Fibroblast of lung (primary cell): ENCODE results near the gene CSNK1G2. TPM values are rescaled to one million over a fixed set of nuclear protein-coding genes. Genes with fewer than 3 reads are reported as not detected.

Experiments used
- DNase-seq, 2 donors: peaks; one replicate each; pipeline versions ENCODE4 v3.0.0 to v3.0.0-alpha.2; 2010; ENCODE audit warnings: low read depth in 2 of 2
- H2AFZ ChIP-seq: 2 replicates; pipeline ENCODE4 v1.5.1; 2012; ENCODE audit warnings: low read length, control low read depth, inconsistent platforms
- H3K27ac ChIP-seq: 2 replicates; pipeline ENCODE4 v1.5.1; 2011; ENCODE audit warnings: low read length, control low read depth; ENCODE audit not compliant: insufficient read depth
- H3K27me3 ChIP-seq: 2 replicates; pipeline ENCODE4 v1.5.1; 2011; ENCODE audit warnings: mild to moderate bottlenecking, low read length; ENCODE audit not compliant: control insufficient read depth, insufficient read depth
- H3K36me3 ChIP-seq: 2 replicates; pipeline ENCODE4 v1.5.1; 2011; ENCODE audit warnings: low read length; ENCODE audit not compliant: control insufficient read depth, insufficient read depth
- H3K4me1 ChIP-seq: 2 replicates; pipeline ENCODE4 v1.5.1; 2011; ENCODE audit warnings: low read length; ENCODE audit not compliant: control insufficient read depth, insufficient read depth; ENCODE audit errors: extremely low read depth
- H3K4me2 ChIP-seq: 2 replicates; pipeline ENCODE4 v1.5.1; 2011; ENCODE audit warnings: low read length, control low read depth; ENCODE audit not compliant: insufficient read depth; ENCODE audit errors: extremely low read depth
- H3K4me3 ChIP-seq, 4 experiments: fragments of 200-600 bp in 1 of 4; sonication (generic) in 1 of 4; replicated peaks in 1 of 4; 2 replicates each; pipeline ENCODE4 v1.5.1; 2011 to 2016; ENCODE audit warnings: low read length in 4 of 4, low read depth in 3 of 4, mild to moderate bottlenecking in 3 of 4, control low read depth in 2 of 4, inconsistent platforms in 1 of 4, mixed read lengths in 1 of 4; ENCODE audit not compliant: insufficient read depth in 1 of 4; ENCODE audit errors: control extremely low read depth in 1 of 4
- H3K79me2 ChIP-seq: 2 replicates; pipeline ENCODE4 v1.5.1; 2012; ENCODE audit warnings: mild to moderate bottlenecking, low read length, inconsistent platforms; ENCODE audit not compliant: control insufficient read depth, insufficient read depth
- H3K9ac ChIP-seq: 2 replicates; pipeline ENCODE4 v1.5.1; 2011; ENCODE audit warnings: mild to moderate bottlenecking, low read length, control low read depth; ENCODE audit not compliant: insufficient read depth
- H3K9me3 ChIP-seq: 2 replicates; pipeline ENCODE4 v1.5.1; 2012; ENCODE audit warnings: low read depth, low read length; ENCODE audit not compliant: control insufficient read depth, insufficient read depth
- H4K20me1 ChIP-seq: 2 replicates; pipeline ENCODE4 v1.5.1; 2011; ENCODE audit warnings: low read length; ENCODE audit not compliant: control insufficient read depth, insufficient read depth; ENCODE audit errors: extremely low read depth
- CTCF ChIP-seq, 2 donors: IDR thresholded peaks in 1 of 2; conservative IDR thresholded peaks in 1 of 2; 1 replicate in 1 of 2; 2 replicates in 1 of 2; pipeline ENCODE4 v1.5.1; 2011 to 2012; ENCODE audit warnings: low read length in 2 of 2, control low read depth in 1 of 2, inconsistent platforms in 1 of 2, low read depth in 1 of 2, mild to moderate bottlenecking in 1 of 2
- EZH2 ChIP-seq: IDR thresholded peaks from 2 replicates; pipeline ENCODE4 v1.5.1; 2012; ENCODE audit warnings: low read length, control low read depth, mild to moderate bottlenecking; ENCODE audit errors: missing control alignments
- polyA plus RNA-seq, 2 donors: library from polyadenylated mRNA; depleted of rRNA in 1 of 2; stranded (reverse) in 1 of 2; unstranded in 1 of 2; fragments of >200 nt; gene quantifications; 2 replicates each; pipeline ENCODE4 v1.2.1, GENCODE V29; 2011 to 2012; ENCODE audit warnings: missing spikeins in 1 of 2
- total RNA-seq: library from RNA; depleted of rRNA; stranded (reverse); fragments of >200 nt; gene quantifications from 2 replicates; pipeline ENCODE4 v1.2.1, GENCODE V29; 2014

The CSNK1G2 gene
- total and polyA plus RNA-seq, 2 donors (not counting 1 experiment from before 2014, with no cell fraction given), result 21.2 to 58.6 TPM

GRCh38 chr19:1980809-1981181, 39.8 kb downstream of the CSNK1G2 start:
- Histone ChIP-seq H3K9me3 (no peaks in the 10 kb centered on the region), H3K79me2 (peaks cover 5% of the 10 kb centered on the region), H3K4me1 (no peaks in the 10 kb centered on the region), H3K27me3 (no peaks in the 10 kb centered on the region), H3K4me3 (no peak overlapping the region), H3K36me3 (peaks cover 22% of the 10 kb centered on the region), H3K4me2 (no peak overlapping the region), H4K20me1 (no peaks in the 10 kb centered on the region), H3K27ac (no peak overlapping the region), H2AFZ (no peak overlapping the region), H3K9ac (no peak overlapping the region)
- TF ChIP-seq EZH2, result no peak
- no peak for TF ChIP-seq CTCF (conservative IDR thresholded peaks at IDR 0.05 in 1 of 2, IDR thresholded peaks at IDR 0.05 in 1 of 2; ENCODE audit: low read depth in 1 of 2, low read length in 2 of 2)
- DNase-seq, result no peak

GRCh38 chr19:1981253-1981652, 40.3 kb downstream of the CSNK1G2 start:
- no peak overlapping the region for H3K4me3 ChIP-seq
- no peak for TF ChIP-seq EZH2
- peaks cover 26% of the 10 kb centered on the region for H3K36me3 ChIP-seq
- H3K4me1 ChIP-seq, result no peaks in the 10 kb centered on the region
- no peak overlapping the region for H2AFZ ChIP-seq
- H3K27ac ChIP-seq, result no peak overlapping the region
- H3K27me3 ChIP-seq, result no peaks in the 10 kb centered on the region
- no peak overlapping the region for H3K9ac ChIP-seq
- no peaks in the 10 kb centered on the region for H3K9me3 ChIP-seq
- H3K4me2 ChIP-seq, result no peak overlapping the region
- no peaks in the 10 kb centered on the region for H4K20me1 ChIP-seq
- no peak for DNase-seq
- peaks cover 4% of the 10 kb centered on the region for H3K79me2 ChIP-seq

GRCh38 chr19:1984357-1984756, 43.4 kb downstream of the CSNK1G2 start:
- Histone ChIP-seq H2AFZ (no peak overlapping the region), H3K27ac (no peak overlapping the region), H3K4me2 (no peak overlapping the region), H3K4me3 (no peak overlapping the region), H4K20me1 (no peaks in the 10 kb centered on the region), H3K9ac (no peak overlapping the region), H3K36me3 (peaks cover 38% of the 10 kb centered on the region), H3K27me3 (no peaks in the 10 kb centered on the region), H3K79me2 (no peaks in the 10 kb centered on the region), H3K9me3 (no peaks in the 10 kb centered on the region), H3K4me1 (no peaks in the 10 kb centered on the region)
- DNase-seq, result no peak
- no peak for TF ChIP-seq EZH2
- no peak for TF ChIP-seq CTCF (conservative IDR thresholded peaks at IDR 0.05 in 1 of 2, IDR thresholded peaks at IDR 0.05 in 1 of 2; ENCODE audit: low read depth in 1 of 2, low read length in 2 of 2)
